T-helper 2 cell treated with Interferon-gamma antibody and Interleukin-4, amounts not matched to agents 100 ng/mL and 5 ng/mL, for 36 hours (primary cell): Measurements from ENCODE around the gene TUFM. TPM values are rescaled to one million over a fixed set of nuclear protein-coding genes. Genes with fewer than 3 reads are reported as not detected.
"Not testable (repeated sequence)": the region's sequence is repeated elsewhere in the genome, so short reads cannot be mapped to it uniquely, and the experiment has no call there.

Experiments
- intact Hi-C: fragments of 100-400 bp; cut with micrococcal nuclease; formaldehyde crosslinking; loops from one replicate; pipeline ENCODE4 v1.15.1; 2023
- total RNA-seq: library from RNA; stranded (reverse); gene quantifications from 2 replicates; pipeline ENCODE4 v1.2.3, GENCODE V29; 2022

Gene TUFM
- total RNA-seq, result 138 and 143 TPM in 2 replicates

GRCh38 chr16:28846080-28846932 is at the start of gene TUFM:
TUFM (minus strand) TSS chr16:28846348; CDS start chr16:28846269, 79 bp downstream.
- intact Hi-C loops, result loop anchor here (1.0 to 10.0 kb wide), 4 partner anchors 17 to 292 kb away; partner anchors contain the start of genes RABEP2, SGF29 and SH2B1

GRCh38 chr16:28895609-28896008 is 49.5 kb upstream of the TUFM start:
- intact Hi-C loops, result no loop called here

GRCh38 chr16:28893291-28893690 is 47.1 kb upstream of the TUFM start:
- intact Hi-C loops, result no loop called here

GRCh38 chr16:28891964-28892890 is 46.1 kb upstream of the TUFM start:
- intact Hi-C loops, result no loop called here

- intact Hi-C loops, result not testable (repeated sequence)
Observed at GRCh38 chr16:28890355-28890754, 44.2 kb upstream of the TUFM start.

GRCh38 chr16:28886945-28887344 is 40.8 kb upstream of the TUFM start:
- intact Hi-C loops, result no loop called here

- intact Hi-C loops, result loop anchor here (5.0 kb wide), 1 partner anchor 53 kb away; no protein-coding TSS in a partner anchor
Observed at GRCh38 chr16:28884045-28884444, 37.9 kb upstream of the TUFM start.

- intact Hi-C loops, result loop anchor here (5.0 kb wide), 1 partner anchor 54 kb away; no protein-coding TSS in a partner anchor
Observed at GRCh38 chr16:28883221-28883996, 37.3 kb upstream of the TUFM start.

- intact Hi-C loops, result loop anchor here (5.0 kb wide), 1 partner anchor 55 kb away; no protein-coding TSS in a partner anchor
Observed at GRCh38 chr16:28882551-28883160, 36.5 kb upstream of the TUFM start.

- intact Hi-C loops, result loop anchor here (5.0 kb wide), 1 partner anchor 56 kb away; no protein-coding TSS in a partner anchor
Observed at GRCh38 chr16:28881565-28881964, 35.4 kb upstream of the TUFM start.

GRCh38 chr16:28880955-28881354 is 34.8 kb upstream of the TUFM start:
- intact Hi-C loops, result loop anchor here (1.0 to 5.0 kb wide), 2 partner anchors 43 to 56 kb away; no protein-coding TSS in a partner anchor

- intact Hi-C loops, result loop anchor here (1.0 to 5.0 kb wide), 2 partner anchors 44 to 57 kb away; no protein-coding TSS in a partner anchor
Observed at GRCh38 chr16:28880589-28880915, 34.4 kb upstream of the TUFM start.

- intact Hi-C loops, result loop anchor here (1.0 to 5.0 kb wide), 2 partner anchors 44 to 57 kb away; no protein-coding TSS in a partner anchor
Observed at GRCh38 chr16:28879841-28880588, 33.9 kb upstream of the TUFM start.

- intact Hi-C loops, result no loop called here
Observed at GRCh38 chr16:28879261-28879840, 33.2 kb upstream of the TUFM start.

- intact Hi-C loops, result no loop called here
Observed at GRCh38 chr16:28878083-28878926, 32.2 kb upstream of the TUFM start, which contains the start of gene ATP2A1. ATP2A1 (plus strand) TSS chr16:28878488; CDS start chr16:28878672, 184 bp downstream.

GRCh38 chr16:28877655-28878000 is 31.5 kb upstream of the TUFM start:
- intact Hi-C loops, result no loop called here

GRCh38 chr16:28876973-28877654 is 31.0 kb upstream of the TUFM start:
- intact Hi-C loops, result no loop called here
